Measurements from ENCODE around the gene RTN4IP1.

- TF ChIP-seq CTCF (IDR thresholded peaks at IDR 0.05) (no peak), ZFX (IDR thresholded peaks at IDR 0.05; ENCODE audit: borderline replicate concordance) (no peak)
These were observed 101.3 kb downstream of the RTN4IP1 start for GRCh38 chr6:106527979-106528378.

Data from 22Rv1 (cell line).